NCI-H1436 (cell line): ENCODE data around the gene SIN3A.
"Not testable (repeated sequence)": the region's sequence is repeated elsewhere in the genome, so short reads cannot be mapped to it uniquely, and the experiment has no call there.

Experiments used
- DNase-seq: peaks from one replicate; lab custom pipeline; 2025; lab: John Stamatoyannopoulos, UW

SIN3A gene

DNA sequence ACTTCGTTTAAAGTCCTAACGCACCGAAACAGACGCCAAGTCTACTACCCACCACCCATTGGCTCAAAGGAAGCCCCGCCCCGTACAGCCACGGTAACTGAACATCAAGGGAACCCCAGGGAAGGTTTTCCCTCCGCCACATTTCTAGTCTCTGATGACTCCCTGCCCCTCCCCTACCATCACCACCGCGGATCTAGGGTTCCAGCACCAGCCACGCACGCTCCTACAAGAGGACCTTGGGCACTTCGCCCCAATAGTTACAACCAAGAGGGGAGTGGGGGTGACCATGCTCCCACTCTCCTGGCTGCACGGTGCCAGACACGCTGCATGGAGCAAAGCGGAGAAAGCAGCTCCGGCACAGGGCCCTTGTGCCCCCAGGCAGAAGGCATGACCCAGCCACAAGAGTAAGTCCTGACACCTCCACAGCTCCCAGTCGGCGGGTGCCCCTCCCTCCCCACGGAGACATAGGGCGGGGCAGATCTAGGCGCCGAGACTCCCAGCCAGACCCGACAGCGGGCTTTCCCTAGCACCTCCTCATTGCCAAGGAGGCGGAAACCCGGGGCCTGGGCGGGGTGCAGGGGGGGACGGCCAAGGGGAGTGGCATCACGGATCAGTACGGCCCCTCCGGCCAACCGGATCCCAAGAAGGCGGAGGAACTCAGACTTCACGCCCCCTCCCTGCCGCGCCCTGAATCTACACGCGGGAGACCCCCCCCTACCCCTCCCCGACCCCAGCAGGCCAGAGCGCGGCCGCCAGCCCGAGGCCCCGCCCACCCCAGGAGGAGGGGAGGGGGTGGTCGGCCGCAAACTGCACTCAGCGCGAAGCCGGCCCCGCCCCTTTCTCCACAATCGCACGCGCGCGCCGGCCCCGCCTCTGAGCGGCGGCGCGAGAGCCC, 936 bp downstream of the SIN3A start:
- DNase-seq = peak; percentile 94

DNA sequence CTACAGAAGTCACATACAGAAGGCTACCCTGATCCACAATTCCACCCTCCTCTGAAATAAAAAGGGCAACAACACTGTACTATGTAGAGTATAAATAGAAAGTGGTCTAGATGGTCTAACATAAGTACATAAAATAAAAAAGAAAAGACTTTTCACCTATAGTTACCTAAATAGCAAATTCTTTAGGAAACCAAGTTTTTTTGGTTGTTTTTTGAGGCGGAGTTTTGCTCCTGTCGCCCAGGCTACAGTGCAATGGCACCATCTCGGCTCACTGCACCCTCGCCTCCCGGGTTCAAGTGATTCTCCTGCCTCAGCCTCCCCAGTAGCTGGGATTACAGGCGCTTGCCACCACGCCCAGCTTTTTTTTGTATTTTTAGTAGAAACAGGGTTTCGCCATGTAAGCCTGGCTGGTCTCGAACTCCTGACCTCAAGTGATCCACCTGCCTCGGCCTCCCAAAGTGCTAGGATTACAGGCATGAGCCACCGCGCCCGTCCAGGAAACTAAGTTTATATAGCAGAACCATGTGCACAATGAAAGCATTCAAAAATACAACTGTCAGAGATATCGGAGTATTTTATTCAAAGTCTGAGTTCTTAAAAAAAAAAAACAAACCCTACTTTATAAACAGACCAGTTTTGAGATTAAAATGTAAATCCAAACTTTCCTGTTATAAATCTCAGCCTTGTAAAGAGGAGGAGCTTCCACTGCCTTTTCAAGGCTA, 1.7 kb downstream of the SIN3A start:
- DNase-seq = no peak

DNA sequence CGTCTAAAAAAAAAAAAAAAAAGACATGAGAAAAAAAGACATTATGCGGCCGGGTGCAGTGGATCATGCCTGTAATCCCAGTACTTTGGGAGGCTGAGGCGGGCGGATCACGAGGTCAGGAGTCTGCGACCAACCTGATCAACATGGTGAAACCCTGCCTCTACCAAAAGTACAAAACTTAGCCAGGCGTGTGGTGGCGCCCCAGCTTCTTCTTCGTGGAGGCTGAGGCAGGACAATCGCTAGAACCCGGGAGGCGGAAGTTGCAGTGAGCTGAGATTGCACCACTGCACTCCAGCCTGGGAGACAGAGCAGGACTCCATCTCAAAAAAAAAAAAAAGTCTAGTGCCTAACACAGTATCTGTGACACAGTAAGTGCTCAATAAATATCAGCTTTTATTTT, 3.3 kb downstream of the SIN3A start:
- DNase-seq = not testable (repeated sequence)

- no peak for DNase-seq
These were observed 5.3 kb downstream of the SIN3A start for GRCh38 chr15:75446151-75446550.

DNA sequence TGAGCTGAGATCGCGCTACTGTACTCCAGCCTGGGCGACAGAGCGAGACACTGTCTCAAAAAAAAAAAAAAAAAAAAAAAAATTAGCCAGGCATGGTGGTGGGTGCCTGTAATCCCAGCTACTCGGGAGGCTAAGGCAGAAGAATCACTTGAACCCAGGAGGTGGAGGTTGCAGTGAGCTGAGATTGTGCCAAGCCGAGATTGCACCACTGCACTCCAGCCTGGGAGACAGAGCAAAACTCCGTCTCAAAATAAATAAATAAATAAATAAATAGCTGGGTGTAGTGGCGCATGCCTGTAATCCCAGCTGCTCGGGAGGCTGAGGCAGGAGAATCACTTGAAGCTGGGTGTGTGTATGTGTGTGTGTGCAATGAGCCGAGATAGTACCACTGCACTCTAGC, 6.2 kb downstream of the SIN3A start:
- DNase-seq = not testable (repeated sequence)

GRCh38 chr15:75443972-75444453, 7.5 kb downstream of the SIN3A start:
- not testable (repeated sequence) for DNase-seq

- no peak for DNase-seq
These were observed 13.8 kb downstream of the SIN3A start for GRCh38 chr15:75437721-75438120.

- DNase-seq = no peak
These were observed 14.6 kb downstream of the SIN3A start for GRCh38 chr15:75436881-75437280.

- no peak for DNase-seq
These were observed 19.8 kb downstream of the SIN3A start for GRCh38 chr15:75431682-75432081.

- DNase-seq = no peak
These were observed 20.2 kb downstream of the SIN3A start for GRCh38 chr15:75431270-75431669.

GRCh38 chr15:75430259-75430658, 21.2 kb downstream of the SIN3A start:
- no peak for DNase-seq

DNA sequence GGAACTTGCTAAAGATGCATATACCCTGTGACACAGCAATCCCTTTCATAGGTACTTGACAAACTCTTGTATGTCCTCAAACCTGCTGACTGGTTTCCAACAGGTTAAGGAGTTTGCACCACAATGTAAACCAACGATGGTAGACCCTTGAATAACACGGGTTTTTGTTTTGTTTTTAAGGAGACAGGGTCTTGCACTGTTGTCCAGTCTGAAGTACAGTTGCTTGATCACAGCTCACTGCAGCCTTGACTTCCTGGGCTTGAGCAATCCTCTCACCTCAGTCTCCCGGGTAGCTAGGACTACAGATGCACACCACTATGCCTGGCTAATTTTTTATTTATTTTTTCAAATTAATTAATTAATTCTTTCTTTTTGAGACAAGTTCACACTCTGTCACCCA, 23.3 kb downstream of the SIN3A start:
- no peak for DNase-seq

DNA sequence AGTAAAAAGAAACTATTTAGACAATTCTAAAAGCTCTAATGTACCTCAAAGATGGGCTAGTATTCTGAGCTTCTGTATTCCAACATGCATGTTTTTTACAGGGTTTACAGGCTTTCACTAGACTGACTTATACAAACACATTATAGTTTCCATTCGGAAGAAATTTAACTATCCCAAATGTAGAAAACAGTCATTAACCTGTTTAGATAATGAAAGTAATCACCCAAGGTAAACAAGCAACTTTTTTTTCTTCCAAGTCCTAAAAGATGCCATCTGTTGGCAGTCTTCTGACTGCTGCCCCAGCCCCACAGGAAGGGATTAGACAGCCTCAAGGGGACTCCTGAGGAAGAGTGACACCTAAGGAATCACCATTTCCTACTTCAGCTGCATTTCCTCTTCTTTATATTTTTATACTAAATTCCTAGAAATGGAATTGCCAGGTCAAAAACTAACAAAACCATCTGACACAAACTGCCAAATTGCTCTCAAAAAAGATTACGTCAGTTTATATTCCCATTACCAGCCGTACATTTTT, 25.5 kb downstream of the SIN3A start:
- no peak for DNase-seq

DNA sequence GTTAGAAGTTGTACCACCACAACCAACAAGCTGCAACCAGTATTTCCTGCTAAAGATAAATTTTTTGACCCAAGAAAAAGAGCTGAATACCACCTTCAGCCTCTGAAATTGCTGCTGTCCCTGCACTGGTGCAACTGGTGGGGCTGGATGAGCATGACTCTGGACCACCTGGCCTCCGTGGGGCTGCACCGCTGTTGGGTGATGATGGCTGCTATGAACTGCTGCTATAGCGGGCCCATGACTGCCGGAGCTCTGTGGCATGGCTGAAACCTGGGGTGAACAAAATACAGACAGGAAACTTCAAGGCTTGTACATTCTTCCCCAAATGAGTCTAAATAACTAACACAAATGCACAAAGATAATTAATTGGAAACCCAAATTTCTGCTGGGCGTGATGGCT, 28.9 kb downstream of the SIN3A start:
- DNase-seq = no peak

DNA sequence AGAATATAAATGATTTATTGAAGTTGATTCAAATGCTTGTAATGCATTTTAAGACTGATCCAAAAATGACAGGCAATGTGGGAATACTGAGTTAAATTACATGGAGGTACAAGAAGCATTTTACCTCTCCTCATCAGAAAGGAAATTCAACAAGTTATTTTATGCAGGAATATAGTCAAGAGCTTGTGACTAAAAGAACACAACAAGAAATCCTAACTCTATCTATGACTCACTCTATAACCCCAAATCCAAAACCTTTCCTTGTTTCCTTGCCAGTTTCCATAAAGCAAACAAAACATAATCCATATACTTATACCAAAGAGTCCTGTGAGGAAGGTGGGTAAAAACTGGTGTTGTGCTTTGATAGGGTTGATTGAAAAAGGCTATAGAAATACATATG, 30.8 kb downstream of the SIN3A start:
- no peak for DNase-seq

- DNase-seq = no peak
These were observed 34.9 kb downstream of the SIN3A start for GRCh38 chr15:75416584-75416983.

GRCh38 chr15:75410196-75410595, 41.3 kb downstream of the SIN3A start:
- DNase-seq = no peak

DNA sequence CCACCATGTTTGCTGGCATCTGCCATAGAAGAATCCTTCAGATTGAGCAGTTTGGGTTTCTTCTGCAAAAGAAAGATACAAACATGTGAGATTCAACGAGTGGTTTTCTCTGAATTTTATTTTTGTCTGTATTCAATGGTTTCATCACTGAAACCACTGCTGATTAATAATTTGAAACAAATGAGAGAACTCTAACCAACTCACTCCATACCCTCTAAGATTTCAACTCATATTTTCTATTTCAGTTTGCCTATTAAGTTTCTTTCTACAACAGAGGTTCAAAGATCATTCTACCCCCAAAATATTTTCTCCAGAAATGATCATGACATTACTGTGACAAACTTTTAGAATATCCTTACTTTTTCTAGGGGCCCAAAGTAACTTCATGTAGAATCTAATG, 44.4 kb downstream of the SIN3A start:
- no peak for DNase-seq

- no peak for DNase-seq
These were observed 47.6 kb downstream of the SIN3A start for GRCh38 chr15:75403892-75404291.

- DNase-seq = no peak
These were observed 54.0 kb downstream of the SIN3A start for GRCh38 chr15:75397494-75397893.

DNA sequence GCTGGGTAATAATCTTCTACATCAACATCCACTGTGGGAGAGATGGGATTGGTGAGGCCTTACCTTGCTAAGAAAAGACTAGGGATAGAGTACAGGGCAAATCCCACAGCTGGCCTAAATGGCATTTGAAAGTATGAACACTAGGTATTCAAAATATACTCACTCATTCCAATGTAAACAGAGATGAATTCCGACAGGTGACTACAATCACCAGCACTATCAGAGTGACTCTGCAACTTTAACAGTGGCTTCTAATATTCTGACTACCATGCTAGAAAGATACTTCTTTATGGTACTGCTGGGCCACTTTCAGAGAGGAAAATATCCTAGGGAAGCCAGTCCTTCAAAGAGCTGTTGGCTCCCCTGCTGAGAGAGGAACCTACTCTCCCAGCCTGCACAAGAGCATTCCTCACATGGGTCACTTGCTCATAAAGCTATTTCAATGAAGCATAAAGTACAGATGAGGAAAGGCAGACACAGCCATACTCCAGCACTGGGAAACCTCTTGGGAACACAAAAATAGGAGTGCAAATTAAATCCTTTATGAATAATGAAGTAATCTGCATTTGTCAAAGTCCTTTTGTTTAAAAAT, 61.6 kb downstream of the SIN3A start:
- no peak for DNase-seq

- DNase-seq = not testable (repeated sequence)
These were observed 67.5 kb downstream of the SIN3A start for GRCh38 chr15:75383986-75384385.

DNA sequence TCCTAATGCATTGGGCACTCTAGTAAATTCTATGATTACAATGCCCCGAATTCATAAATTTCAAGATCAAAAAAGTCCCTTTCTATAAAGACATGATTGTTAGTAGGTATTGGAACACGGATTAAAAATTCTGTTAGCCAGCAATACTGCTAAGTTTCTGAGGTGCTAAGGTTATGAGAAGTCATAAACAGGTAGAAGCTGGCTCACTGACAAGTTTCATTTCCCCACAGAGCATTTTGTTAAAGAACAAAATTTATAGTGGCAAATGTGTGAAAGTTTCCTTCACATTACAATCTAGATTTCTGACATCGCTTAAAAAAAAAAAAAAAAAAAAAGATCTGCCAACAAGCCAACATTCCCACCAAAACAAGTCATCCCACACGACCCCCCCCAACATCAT, 70.7 kb downstream of the SIN3A start:
- no peak for DNase-seq
